Neuronal stem cell (in vitro differentiated cells): ENCODE measurements around the gene EFL1.
A peak's percentile ranks its signal among the peaks of the same experiment; 100 is the strongest.

Experiments used
- DNase-seq: peaks from one replicate; pipeline ENCODE4 v3.0.0-alpha.2; 2013; ENCODE audit warnings: low spot score
- H2AFZ ChIP-seq: one replicate; pipeline ENCODE4 v1.6.1; 2013; ENCODE audit warnings: mild to moderate bottlenecking, low read length, inconsistent platforms
- H2AK5ac ChIP-seq: 2 replicates; pipeline ENCODE4 v1.6.1; 2013; ENCODE audit warnings: low read depth, mild to moderate bottlenecking, inconsistent platforms, low read length, moderate library complexity, mixed read lengths
- H2BK120ac ChIP-seq: 2 replicates; pipeline ENCODE4 v1.6.1; 2013; ENCODE audit warnings: low read depth, mild to moderate bottlenecking, inconsistent platforms, low read length, moderate library complexity, mixed read lengths
- H2BK12ac ChIP-seq: one replicate; pipeline ENCODE4 v1.6.1; 2013; ENCODE audit warnings: low read length, inconsistent platforms
- H2BK15ac ChIP-seq: 2 replicates; pipeline ENCODE4 v1.6.1; 2013; ENCODE audit warnings: mild to moderate bottlenecking, low read length, inconsistent platforms, mixed read lengths
- H2BK5ac ChIP-seq: one replicate; pipeline ENCODE4 v1.6.1; 2013; ENCODE audit warnings: inconsistent platforms, mild to moderate bottlenecking, low read length, moderate library complexity
- H3K14ac ChIP-seq: one replicate; pipeline ENCODE4 v1.6.1; 2013; ENCODE audit warnings: low read length, inconsistent platforms
- H3K18ac ChIP-seq: 2 replicates; pipeline ENCODE4 v1.6.1; 2013; ENCODE audit warnings: low read length, inconsistent platforms
- H3K23ac ChIP-seq: 2 replicates; pipeline ENCODE4 v1.6.1; 2013; ENCODE audit warnings: low read depth, mild to moderate bottlenecking, mixed read lengths, low read length, inconsistent platforms; ENCODE audit not compliant: poor library complexity
- H3K27ac ChIP-seq: replicated peaks from 3 replicates; pipeline ENCODE4 v1.5.1; 2013; ENCODE audit warnings: low read length, inconsistent platforms
- H3K27me3 ChIP-seq, 3 experiments: 2 replicates each; pipeline ENCODE4 v1.6.1; 2013; ENCODE audit warnings: low read length in 3 of 3, mild to moderate bottlenecking in 2 of 3, inconsistent platforms in 1 of 3, low read depth in 1 of 3, mixed read lengths in 1 of 3, moderate library complexity in 1 of 3; ENCODE audit not compliant: control insufficient read depth in 3 of 3, insufficient read depth in 3 of 3
- H3K36me3 ChIP-seq, 2 donors: replicated peaks in 1 of 2; 2 replicates each; pipeline ENCODE4 v1.6.1; 2013; ENCODE audit warnings: low read length in 2 of 2; ENCODE audit not compliant: control insufficient read depth in 2 of 2, insufficient read depth in 2 of 2
- H3K4ac ChIP-seq: 2 replicates; pipeline ENCODE4 v1.6.1; 2013; ENCODE audit warnings: inconsistent platforms, mild to moderate bottlenecking, low read length, moderate library complexity
- H3K4me1 ChIP-seq, 2 donors: 1 replicate in 1 of 2; 2 replicates in 1 of 2; pipeline ENCODE4 v1.6.1; 2013; ENCODE audit warnings: low read length in 2 of 2, low read depth in 1 of 2; ENCODE audit not compliant: control insufficient read depth in 2 of 2, insufficient read depth in 1 of 2
- H3K4me2 ChIP-seq: one replicate; pipeline ENCODE4 v1.6.1; 2013; ENCODE audit warnings: mild to moderate bottlenecking, low read length, inconsistent platforms; ENCODE audit not compliant: insufficient read depth, poor library complexity, severe bottlenecking
- H3K4me3 ChIP-seq, 2 donors: 2 replicates each; pipeline ENCODE4 v1.5.1; 2013; ENCODE audit warnings: low read length in 2 of 2, mild to moderate bottlenecking in 2 of 2, inconsistent platforms in 1 of 2, moderate library complexity in 1 of 2
- H3K79me1 ChIP-seq: one replicate; pipeline ENCODE4 v1.6.1; 2013; ENCODE audit warnings: low read depth, mild to moderate bottlenecking, inconsistent platforms, low read length, moderate library complexity
- H3K9ac ChIP-seq: one replicate; pipeline ENCODE4 v1.6.1; 2013; ENCODE audit warnings: mild to moderate bottlenecking, low read depth, low read length, inconsistent platforms; ENCODE audit not compliant: poor library complexity
- H3K9me3 ChIP-seq, 2 donors: replicated peaks in 1 of 2; 2 replicates each; pipeline versions ENCODE3 to v1.6.1; 2013; ENCODE audit warnings: low read length in 2 of 2, mild to moderate bottlenecking in 2 of 2, inconsistent platforms in 1 of 2, low read depth in 1 of 2, mixed read lengths in 1 of 2, moderate library complexity in 1 of 2; ENCODE audit not compliant: control insufficient read depth in 2 of 2, insufficient read depth in 1 of 2
- H4K8ac ChIP-seq: one replicate; pipeline ENCODE4 v1.6.1; 2013; ENCODE audit warnings: low read depth, mild to moderate bottlenecking, inconsistent platforms, low read length, moderate library complexity
- H4K91ac ChIP-seq: one replicate; pipeline ENCODE4 v1.6.1; 2013; ENCODE audit warnings: low read length, low read depth, mild to moderate bottlenecking, inconsistent platforms; ENCODE audit not compliant: poor library complexity
- WGBS, 2 donors: extraction: QIAGEN DNeasy Blood & Tissue Kit; methylation state at CpG; one replicate each; pipeline ENCODE4 v1.1.7; 2013; ENCODE audit warnings: missing lambda C conversion rate in 2 of 2, mixed read lengths in 1 of 2; ENCODE audit not compliant: insufficient read length in 2 of 2, insufficient replicate concordance in 1 of 2; ENCODE audit errors: extremely low coverage in 2 of 2; 5-methylcytosine and 5-hydroxymethylcytosine counted together

Gene EFL1

GRCh38 chr15:82298520-82298919, 36.0 kb upstream of the EFL1 start:
- Histone ChIP-seq H2BK120ac (no peak overlapping the region), H3K27ac (no peak overlapping the region), H2AK5ac (no peak overlapping the region), H3K36me3 (no peaks in the 10 kb centered on the region), H3K9me3 (no peaks in the 10 kb centered on the region), H3K27me3 (peaks cover 0 to 4% (median 0%) of the 10 kb centered on the region in 3 experiments), H3K4me1 (peaks cover 0 to 2% of the 10 kb centered on the region in 2 donors), H3K4ac (no peak overlapping the region), H3K9ac (no peak overlapping the region), H3K18ac (no peak overlapping the region), H3K4me2 (no peak overlapping the region), H2BK12ac (no peak overlapping the region), H3K14ac (no peak overlapping the region), H3K4me3 (no peak overlapping the region), H4K8ac (no peak overlapping the region), H4K91ac (no peak overlapping the region), H2AFZ (no peak overlapping the region), H3K23ac (no peak overlapping the region), H2BK15ac (no peak overlapping the region), H3K79me1 (peaks cover 2% of the 10 kb centered on the region), H2BK5ac (no peak overlapping the region)
- no CpG with 5 or more reads among the region's 44 CpGs for WGBS, 2 donors
- no peak for DNase-seq

DNA sequence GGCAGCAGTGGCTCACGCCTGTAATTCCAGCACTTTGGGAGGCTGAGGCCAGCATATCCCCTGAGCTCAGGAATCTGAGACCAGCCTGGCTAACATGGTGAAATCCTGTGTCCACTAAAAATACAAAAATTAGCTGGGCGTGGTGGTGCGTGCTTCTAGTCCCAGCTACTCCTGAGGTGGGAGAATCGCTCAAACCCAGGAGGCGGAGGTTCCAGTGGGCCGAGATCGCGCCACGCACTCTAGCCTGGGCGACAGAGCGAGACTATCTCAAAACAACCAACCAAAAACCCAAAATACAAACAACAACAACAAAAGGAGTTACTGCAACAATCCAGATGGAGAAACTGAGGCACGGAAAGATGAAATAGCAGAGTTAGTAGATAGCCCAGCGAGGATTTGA, 35.5 kb upstream of the EFL1 start:
- no peak for DNase-seq
- H2AK5ac ChIP-seq, result no peak overlapping the region
- H2AFZ ChIP-seq, result no peak overlapping the region
- no peak overlapping the region for H3K23ac ChIP-seq
- no peak overlapping the region for H2BK15ac ChIP-seq
- no peak overlapping the region for H2BK5ac ChIP-seq
- H3K4me2 ChIP-seq, result no peak overlapping the region
- H3K9me3 ChIP-seq, result no peaks in the 10 kb centered on the region
- no peak overlapping the region for H2BK12ac ChIP-seq
- peaks cover 2% of the 10 kb centered on the region for H3K79me1 ChIP-seq
- peaks cover 0 to 2% (median 0%) of the 10 kb centered on the region in 3 experiments for H3K27me3 ChIP-seq
- no peak overlapping the region for H3K27ac ChIP-seq
- H3K4ac ChIP-seq, result no peak overlapping the region
- H2BK120ac ChIP-seq, result no peak overlapping the region
- peaks cover 0 to 2% of the 10 kb centered on the region in 2 donors for H3K4me1 ChIP-seq
- H3K4me3 ChIP-seq, result no peak overlapping the region
- H4K91ac ChIP-seq, result no peak overlapping the region
- no CpG with 5 or more reads among the region's 13 CpGs for WGBS, 2 donors
- no peak overlapping the region for H3K14ac ChIP-seq
- H3K9ac ChIP-seq, result no peak overlapping the region
- no peaks in the 10 kb centered on the region for H3K36me3 ChIP-seq
- H3K18ac ChIP-seq, result no peak overlapping the region
- H4K8ac ChIP-seq, result no peak overlapping the region

DNA sequence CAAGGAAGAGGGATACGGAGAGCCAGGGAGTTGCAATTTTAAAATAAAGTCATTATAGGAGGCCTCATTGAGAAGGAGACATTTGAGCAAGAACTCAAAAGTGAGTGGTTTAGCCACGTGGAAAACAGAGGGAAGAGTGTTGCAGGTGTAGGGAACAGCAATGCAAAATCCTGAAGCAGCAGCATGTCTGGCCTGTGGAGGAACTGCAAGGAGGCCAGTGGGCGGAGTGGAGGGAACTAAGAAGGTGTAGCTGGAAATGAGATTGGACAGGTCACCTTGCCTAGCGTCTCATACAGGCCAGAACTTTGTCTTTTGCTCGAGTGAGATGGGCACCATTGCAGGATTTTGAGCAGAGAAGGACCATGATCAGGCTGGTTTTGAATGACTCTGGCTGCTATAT, 35.0 kb upstream of the EFL1 start:
- no peak overlapping the region for H3K4ac ChIP-seq

DNA sequence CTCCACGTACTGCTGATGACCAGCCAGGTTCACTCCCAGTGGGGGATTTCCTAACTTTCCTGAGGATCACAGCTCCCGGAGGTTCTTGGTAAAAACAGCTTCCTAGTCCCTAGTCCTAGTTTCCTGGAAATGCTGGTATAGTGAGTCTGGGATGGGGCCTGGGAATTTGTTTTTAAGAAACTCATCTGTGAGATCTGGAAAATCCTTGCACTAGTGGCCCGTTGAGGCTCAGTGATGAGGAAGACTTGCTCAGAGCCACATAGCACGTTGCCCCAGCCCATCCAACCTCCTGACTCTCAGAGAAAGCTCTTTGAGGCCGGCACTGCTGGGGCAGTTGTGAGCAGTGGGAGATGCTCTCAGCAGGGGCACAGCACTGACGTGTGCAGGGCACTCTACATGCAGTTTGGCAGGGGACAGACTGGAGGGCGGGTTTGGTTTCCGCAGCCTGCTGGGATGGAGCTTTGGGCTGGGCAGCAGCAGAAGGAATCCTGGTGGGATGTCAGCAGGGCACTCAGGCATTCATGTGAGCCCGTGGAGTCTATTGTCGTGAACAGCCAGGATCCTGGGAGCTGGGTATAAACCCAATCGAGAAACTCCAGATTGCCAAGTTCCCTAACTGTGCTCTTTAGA, 31.6 kb upstream of the EFL1 start:
- Histone ChIP-seq H2BK12ac (no peak overlapping the region), H3K9ac (no peak overlapping the region), H2BK5ac (no peak overlapping the region), H3K4me2 (no peak overlapping the region), H2AFZ (no peak overlapping the region), H3K23ac (peak overlapping the region; percentile 35), H3K4ac (no peak overlapping the region), H3K18ac (peak overlapping the region; percentile 55), H2AK5ac (no peak overlapping the region), H3K14ac (no peak overlapping the region), H2BK15ac (no peak overlapping the region), H3K27me3 (no peaks in the 10 kb centered on the region), H4K8ac (no peak overlapping the region), H3K27ac (no peak overlapping the region), H3K9me3 (no peaks in the 10 kb centered on the region), H4K91ac (no peak overlapping the region), H3K79me1 (no peaks in the 10 kb centered on the region), H3K4me1 (peaks cover 0 to 2% of the 10 kb centered on the region in 2 donors), H3K4me3 (no peak overlapping the region), H2BK120ac (no peak overlapping the region), H3K36me3 (no peaks in the 10 kb centered on the region)
- DNase-seq, result no peak
- no CpG with 5 or more reads among the region's 11 CpGs for WGBS, 2 donors

More for the DNA sequence above, 35.0 kb upstream of the EFL1 start:
- H3K14ac ChIP-seq, result no peak overlapping the region
- no peak overlapping the region for H4K8ac ChIP-seq
- no peaks in the 10 kb centered on the region for H3K9me3 ChIP-seq
- no peak for DNase-seq
- H3K4me3 ChIP-seq, result no peak overlapping the region
- no peak overlapping the region for H2BK15ac ChIP-seq
- H3K23ac ChIP-seq, result no peak overlapping the region
- H2AFZ ChIP-seq, result no peak overlapping the region
- H2BK12ac ChIP-seq, result no peak overlapping the region
- no peaks in the 10 kb centered on the region for H3K36me3 ChIP-seq
- H3K4me2 ChIP-seq, result no peak overlapping the region
- no peak overlapping the region for H2BK120ac ChIP-seq
- WGBS, 2 donors, result no CpG with 5 or more reads among the region's 5 CpGs
- peak overlapping the region; percentile 35 for H3K18ac ChIP-seq
- peaks cover 2% of the 10 kb centered on the region for H3K79me1 ChIP-seq
- no peak overlapping the region for H3K9ac ChIP-seq
- no peak overlapping the region for H2AK5ac ChIP-seq
- H3K27ac ChIP-seq, result no peak overlapping the region
- no peak overlapping the region for H4K91ac ChIP-seq
- peaks cover 0 to 2% of the 10 kb centered on the region in 2 donors for H3K4me1 ChIP-seq
- no peak overlapping the region for H2BK5ac ChIP-seq
- H3K27me3 ChIP-seq, result peaks cover 0 to 2% (median 0%) of the 10 kb centered on the region in 3 experiments
